Nephron progenitor cell (in vitro differentiated cells): ENCODE data around the gene RAB28.

Experiments
- DNase-seq: peaks from one replicate; pipeline ENCODE4 v3.0.0; 2021
- H3K27ac Mint-ChIP-seq: 2 replicates; pipeline ENCODE4 v1.8.0; 2021; ENCODE audit warnings: mild to moderate bottlenecking, moderate library complexity, mixed read lengths
- H3K27me3 Mint-ChIP-seq: 2 replicates; pipeline ENCODE4 v1.8.0; 2021; ENCODE audit warnings: mild to moderate bottlenecking, low read depth, mixed read lengths; ENCODE audit not compliant: poor library complexity
- H3K36me3 Mint-ChIP-seq: 2 replicates; pipeline ENCODE4 v1.8.0; 2021; ENCODE audit warnings: low read depth, mixed read lengths
- H3K4me1 Mint-ChIP-seq: 2 replicates; pipeline ENCODE4 v1.8.0; 2021; ENCODE audit warnings: mixed read lengths
- H3K4me3 Mint-ChIP-seq: 2 replicates; pipeline ENCODE4 v1.8.0; 2021; ENCODE audit warnings: mild to moderate bottlenecking, moderate library complexity, mixed read lengths
- H3K9me3 Mint-ChIP-seq: 2 replicates; pipeline ENCODE4 v1.8.0; 2021; ENCODE audit warnings: mild to moderate bottlenecking, moderate library complexity, mixed read lengths
- TF ChIP-seq, protein P1 (sequence below): fragments of 200-600 bp; sonication (generic); IDR thresholded peaks from 2 replicates; pipeline ENCODE4 v1.5.0; 2021; ENCODE audit warnings: antibody characterized with exemption

The RAB28 gene

DNA sequence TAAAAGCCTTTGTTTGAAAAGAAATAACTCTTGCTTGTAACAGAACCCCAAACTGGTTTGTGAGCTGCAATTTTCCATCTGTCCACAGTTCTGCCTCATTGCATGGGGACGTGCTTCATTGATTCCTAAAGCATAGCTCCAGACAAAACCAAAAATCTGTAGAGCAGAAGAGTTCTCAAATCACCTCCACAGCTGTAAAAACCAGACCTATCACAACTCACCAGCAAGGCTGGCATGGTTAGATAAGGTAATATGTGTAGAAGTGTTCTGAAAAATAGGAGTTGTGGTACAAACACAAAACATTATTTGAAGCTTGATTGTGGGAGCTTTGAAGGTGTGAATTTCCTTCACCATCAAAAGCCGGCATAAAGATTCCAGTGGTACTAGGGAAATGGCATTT is 12.5 kb upstream of the RAB28 start:
- Mint-ChIP-seq H3K27ac (no peak overlapping the region), H3K27me3 (peaks cover 8% of the 10 kb centered on the region), H3K36me3 (no peaks in the 10 kb centered on the region), H3K4me1 (peaks cover 11% of the 10 kb centered on the region), H3K4me3 (no peak overlapping the region), H3K9me3 (peaks cover 8% of the 10 kb centered on the region)
- DNase-seq = no peak
- TF ChIP-seq, protein P1, sequence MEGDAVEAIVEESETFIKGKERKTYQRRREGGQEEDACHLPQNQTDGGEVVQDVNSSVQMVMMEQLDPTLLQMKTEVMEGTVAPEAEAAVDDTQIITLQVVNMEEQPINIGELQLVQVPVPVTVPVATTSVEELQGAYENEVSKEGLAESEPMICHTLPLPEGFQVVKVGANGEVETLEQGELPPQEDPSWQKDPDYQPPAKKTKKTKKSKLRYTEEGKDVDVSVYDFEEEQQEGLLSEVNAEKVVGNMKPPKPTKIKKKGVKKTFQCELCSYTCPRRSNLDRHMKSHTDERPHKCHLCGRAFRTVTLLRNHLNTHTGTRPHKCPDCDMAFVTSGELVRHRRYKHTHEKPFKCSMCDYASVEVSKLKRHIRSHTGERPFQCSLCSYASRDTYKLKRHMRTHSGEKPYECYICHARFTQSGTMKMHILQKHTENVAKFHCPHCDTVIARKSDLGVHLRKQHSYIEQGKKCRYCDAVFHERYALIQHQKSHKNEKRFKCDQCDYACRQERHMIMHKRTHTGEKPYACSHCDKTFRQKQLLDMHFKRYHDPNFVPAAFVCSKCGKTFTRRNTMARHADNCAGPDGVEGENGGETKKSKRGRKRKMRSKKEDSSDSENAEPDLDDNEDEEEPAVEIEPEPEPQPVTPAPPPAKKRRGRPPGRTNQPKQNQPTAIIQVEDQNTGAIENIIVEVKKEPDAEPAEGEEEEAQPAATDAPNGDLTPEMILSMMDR = no peak

DNA sequence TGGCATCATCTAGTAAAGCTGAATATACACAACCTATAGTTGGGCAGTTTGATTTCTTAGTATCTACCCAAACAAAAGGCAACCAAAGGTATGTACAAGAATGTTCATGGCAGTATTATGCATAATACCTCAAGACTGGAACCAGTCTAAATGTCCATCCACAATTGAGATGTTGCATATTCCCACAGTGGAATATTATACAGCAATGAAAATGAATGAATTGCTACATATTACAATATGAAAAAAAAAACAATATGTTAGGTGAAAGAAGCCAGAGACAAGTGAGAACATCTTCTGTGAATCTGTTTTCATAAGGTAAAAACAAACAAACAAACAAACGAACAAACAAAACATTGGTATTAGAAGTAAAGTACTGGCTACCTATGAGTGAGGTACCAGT is 11.6 kb upstream of the RAB28 start:
- peaks cover 1% of the 10 kb centered on the region for H3K9me3 Mint-ChIP-seq
- peaks cover 8% of the 10 kb centered on the region for H3K27me3 Mint-ChIP-seq
- no peaks in the 10 kb centered on the region for H3K36me3 Mint-ChIP-seq
- H3K27ac Mint-ChIP-seq = no peak overlapping the region
- H3K4me1 Mint-ChIP-seq = peaks cover 11% of the 10 kb centered on the region
- DNase-seq = no peak
- H3K4me3 Mint-ChIP-seq = no peak overlapping the region
- TF ChIP-seq, protein P1 = no peak

DNA sequence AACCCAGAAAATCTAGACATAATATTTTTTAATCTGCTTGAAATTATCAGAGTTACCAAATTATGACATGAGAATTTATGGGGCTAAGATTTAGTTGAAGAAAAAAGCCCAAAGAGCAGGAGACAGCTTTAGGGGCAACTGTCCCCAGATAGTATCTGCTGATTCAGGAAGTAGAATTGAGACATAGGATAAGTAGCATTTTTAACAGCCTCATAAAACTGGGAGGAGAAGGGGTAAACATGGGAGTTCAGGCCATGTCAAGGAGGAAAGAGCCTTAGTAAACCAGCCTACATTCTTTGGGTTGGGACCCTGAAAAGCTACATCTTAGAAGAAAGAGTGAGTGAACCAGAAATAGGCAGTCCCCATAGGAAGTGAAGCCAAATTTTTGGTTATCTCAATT is 9.7 kb upstream of the RAB28 start:
- TF ChIP-seq, protein P1 = no peak
- peaks cover 11% of the 10 kb centered on the region for H3K4me1 Mint-ChIP-seq
- no peak overlapping the region for H3K4me3 Mint-ChIP-seq
- peaks cover 3% of the 10 kb centered on the region for H3K9me3 Mint-ChIP-seq
- H3K36me3 Mint-ChIP-seq = no peaks in the 10 kb centered on the region
- no peak overlapping the region for H3K27ac Mint-ChIP-seq
- H3K27me3 Mint-ChIP-seq = peaks cover 17% of the 10 kb centered on the region
- DNase-seq = no peak

DNA sequence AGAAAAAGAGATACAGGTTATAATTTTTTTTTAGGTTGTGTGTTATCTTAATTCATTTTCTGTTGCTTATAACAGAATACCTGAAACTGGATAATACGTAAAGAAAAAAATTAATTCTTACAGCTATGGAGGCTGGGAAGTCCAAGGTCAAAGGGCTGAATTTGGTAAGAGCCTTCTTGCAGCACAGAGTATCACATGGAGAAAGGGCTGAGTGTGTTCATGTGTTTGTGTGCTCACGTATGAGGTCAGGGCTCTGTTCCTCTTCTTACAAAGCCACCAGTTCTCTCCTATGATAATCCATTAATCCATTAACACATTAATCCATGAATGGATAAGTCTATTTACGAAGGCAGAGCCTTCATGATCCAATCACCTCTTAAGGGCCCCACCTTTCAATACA is 8.6 kb upstream of the RAB28 start:
- no peak overlapping the region for H3K27ac Mint-ChIP-seq
- H3K36me3 Mint-ChIP-seq = no peaks in the 10 kb centered on the region
- peaks cover 11% of the 10 kb centered on the region for H3K4me1 Mint-ChIP-seq
- H3K9me3 Mint-ChIP-seq = peaks cover 7% of the 10 kb centered on the region
- no peak for DNase-seq
- TF ChIP-seq, protein P1 = no peak
- H3K27me3 Mint-ChIP-seq = peaks cover 20% of the 10 kb centered on the region
- H3K4me3 Mint-ChIP-seq = no peak overlapping the region

DNA sequence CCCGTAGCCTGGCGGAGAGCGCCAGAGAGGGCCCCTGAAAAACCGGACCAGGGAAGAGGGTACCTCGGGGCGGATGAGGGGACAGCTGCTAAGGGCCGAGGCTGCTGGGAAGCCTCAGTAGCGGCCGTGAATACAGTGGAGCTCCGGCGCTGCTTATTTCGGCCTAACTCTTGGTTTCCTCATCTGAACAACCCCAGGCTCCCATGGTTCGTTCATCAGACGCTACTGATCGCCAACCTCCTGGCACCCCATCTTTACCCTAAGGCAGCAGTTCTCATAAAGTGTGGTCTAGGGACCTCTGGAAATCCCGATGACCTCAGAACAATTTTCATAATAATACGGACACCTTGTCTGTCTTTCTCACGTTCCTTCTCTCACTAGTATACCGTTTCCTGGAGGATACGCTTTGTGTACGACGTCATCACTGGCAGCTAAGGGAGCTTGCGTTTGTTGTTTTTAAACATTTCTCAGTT is 645 bp upstream of the RAB28 start:
- Mint-ChIP-seq H3K27me3 (peaks cover 11% of the 10 kb centered on the region), H3K27ac (peak overlapping the region; percentile 100), H3K36me3 (no peaks in the 10 kb centered on the region), H3K9me3 (peaks cover 11% of the 10 kb centered on the region), H3K4me3 (peak overlapping the region; percentile 96), H3K4me1 (peaks cover 40% of the 10 kb centered on the region)
- DNase-seq = no peak
- TF ChIP-seq, protein P1 = no peak

DNA sequence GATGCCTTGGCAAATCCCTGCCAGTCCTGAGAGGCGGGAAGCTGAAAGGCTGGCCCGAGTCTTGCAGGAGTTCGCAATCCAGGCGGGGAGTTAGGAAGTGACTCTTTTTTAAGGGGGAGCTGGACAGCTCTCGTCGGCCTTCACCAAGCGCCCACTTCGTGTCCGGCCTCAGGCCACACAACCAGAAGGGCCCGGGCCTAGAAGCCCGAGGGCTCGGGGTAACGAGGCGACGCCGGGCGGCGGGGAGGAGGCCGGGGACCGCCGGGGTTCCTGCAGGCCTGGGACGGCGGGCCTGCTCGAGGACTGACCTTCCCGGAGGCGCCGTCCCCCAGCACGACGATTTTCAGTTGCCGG is 395 bp downstream of the RAB28 start:
- no peak for DNase-seq
- Mint-ChIP-seq H3K27me3 (peaks cover 6% of the 10 kb centered on the region), H3K9me3 (peaks cover 7% of the 10 kb centered on the region)

More for the DNA sequence above, 395 bp downstream of the RAB28 start:
- peaks cover 40% of the 10 kb centered on the region for H3K4me1 Mint-ChIP-seq
- H3K36me3 Mint-ChIP-seq = no peaks in the 10 kb centered on the region
- peak overlapping the region; percentile 89 for H3K27ac Mint-ChIP-seq
- TF ChIP-seq, protein P1 = no peak
- H3K4me3 Mint-ChIP-seq = peak overlapping the region; percentile 96
